Transverse colon (tissue), 4 donors: ENCODE results near the gene GALR2. TPM values are rescaled to one million over a fixed set of nuclear protein-coding genes. Genes with fewer than 3 reads are reported as not detected.

Experiments
- DNase-seq: peaks from one replicate; pipeline ENCODE4 v3.0.0-alpha.2; 2019
- H3K27ac ChIP-seq, 4 donors: fragments of 200-600 bp; sonication (generic); 2 replicates each; pipeline ENCODE4 v1.5.1; 2016 to 2018; ENCODE audit warnings: inconsistent platforms in 4 of 4
- H3K27me3 ChIP-seq: fragments of 200-600 bp; sonication (generic); 2 replicates; pipeline ENCODE4 v1.5.1; 2017; ENCODE audit warnings: inconsistent platforms
- H3K36me3 ChIP-seq, 4 donors: fragments of 200-600 bp; sonication (generic); 2 replicates each; pipeline ENCODE4 v1.5.1; 2017 to 2019; ENCODE audit warnings: inconsistent platforms in 4 of 4
- H3K4me1 ChIP-seq, 4 donors: fragments of 200-600 bp; sonication (generic); 2 replicates each; pipeline ENCODE4 v1.5.1; 2017 to 2020; ENCODE audit warnings: inconsistent platforms in 4 of 4
- H3K4me3 ChIP-seq, 4 donors: fragments of 200-600 bp; sonication (generic); 1 replicate in 1 of 4; 2 replicates in 3 of 4; pipeline versions ENCODE4 v1.5.1 to v1.6.1; 2017 to 2019; ENCODE audit warnings: inconsistent platforms in 4 of 4
- H3K9me3 ChIP-seq, 2 donors: fragments of 200-600 bp; sonication (generic); 2 replicates each; pipeline ENCODE4 v1.5.1; 2017 to 2019; ENCODE audit warnings: inconsistent platforms in 2 of 2
- CTCF ChIP-seq, 5 experiments: fragments of 200-600 bp in 3 of 5; fragments of 450-650 bp in 2 of 5; sonication (generic) in 3 of 5; IDR thresholded peaks; 1 replicate in 2 of 5; 2 replicates in 3 of 5; pipeline ENCODE4 v1.5.1; 2016 to 2017; ENCODE audit warnings: antibody characterized with exemption in 5 of 5, inconsistent platforms in 3 of 5, mild to moderate bottlenecking in 2 of 5, moderate library complexity in 1 of 5
- EP300 ChIP-seq: sonication (generic); formaldehyde crosslinking; IDR thresholded peaks from one replicate; pipeline ENCODE4 v1.6.1; 2017; ENCODE audit warnings: antibody characterized with exemption, low read depth
- POLR2A ChIP-seq: fragments of 450-650 bp; IDR thresholded peaks from one replicate; pipeline ENCODE4 v1.6.1; 2016; ENCODE audit warnings: antibody characterized with exemption, mild to moderate bottlenecking, moderate library complexity
- POLR2AphosphoS5 ChIP-seq, 3 donors: sonication (generic); formaldehyde crosslinking; IDR thresholded peaks; one replicate each; pipeline ENCODE4 v1.6.1; 2016; ENCODE audit warnings: antibody characterized with exemption in 3 of 3
- WGBS, 2 donors: methylation state at CpG; one replicate each; pipeline ENCODE4 v1.1.5; 2018; ENCODE audit warnings: low coverage in 1 of 2; 5-methylcytosine and 5-hydroxymethylcytosine counted together
- in situ Hi-C, 4 donors: fragments of 200-750 bp; cut with MboI; loops; one replicate each; pipeline versions ENCODE4 v1.15.0 to v1.15.1; 2017; ENCODE audit warnings: low sequenced_read_pairs in 3 of 4, low pct_ligation_motif_present in 1 of 4, low pct_unique_long_range_greater_than_20kb in 1 of 4
- intact Hi-C: fragments of 100-400 bp; cut with DNase I; formaldehyde crosslinking; loops from one replicate; pipeline ENCODE4 v1.15.1; 2023; ENCODE audit warnings: low total_unique reads
- total RNA-seq, 4 donors: library from RNA; depleted of rRNA; stranded (reverse); fragments of >200 nt; gene quantifications; one replicate each; pipeline ENCODE4 v1.1.0, GENCODE V29; 2016

The GALR2 gene
- total RNA-seq, 4 donors from 2014 or later, result 1.9 to 10.0 (median 3.2) TPM; not detected in 1

DNA sequence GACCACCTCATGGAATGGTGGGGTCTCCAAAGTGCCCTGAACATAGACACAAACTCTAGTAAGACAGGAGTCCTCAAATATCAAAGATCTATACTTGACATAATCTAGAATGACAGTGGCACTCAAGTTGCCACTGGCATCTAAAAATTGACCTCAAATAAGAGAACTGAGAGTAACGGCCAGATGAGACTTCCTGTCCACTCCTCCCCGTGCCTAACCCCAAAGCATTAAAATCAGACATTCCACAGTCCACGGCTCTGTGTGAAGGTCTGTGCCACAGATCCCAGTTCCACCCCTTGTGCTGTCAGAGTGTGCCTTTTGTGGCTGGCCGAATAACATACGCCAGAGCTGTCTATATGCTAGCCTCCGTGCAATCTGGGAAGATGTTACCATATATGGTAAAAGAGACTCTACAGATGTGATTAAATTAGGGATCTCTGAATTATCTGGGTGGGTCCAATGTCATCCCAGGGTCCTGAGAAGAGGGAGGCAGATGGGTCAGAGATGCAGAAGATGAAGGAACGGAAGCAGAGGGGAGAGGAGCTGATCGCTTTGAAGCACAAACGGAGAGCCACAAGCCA is 26.5 kb upstream of the GALR2 start:
- in situ Hi-C loops, result no loop called here
- H3K36me3 ChIP-seq, result peaks cover 0 to 69% (median 33%) of the 10 kb centered on the region in 4 donors

GRCh38 chr17:76048711-76049110 is 25.9 kb upstream of the GALR2 start:
- Histone ChIP-seq H3K27me3 (no peaks in the 10 kb centered on the region), H3K4me1 (peaks cover 0 to 28% (median 12%) of the 10 kb centered on the region in 4 donors), H3K36me3 (peaks cover 0 to 63% (median 30%) of the 10 kb centered on the region in 4 donors), H3K9me3 (no peaks in the 10 kb centered on the region), H3K4me3 (no peak overlapping the region), H3K27ac (peak overlapping the region in 3 of 4 donors; percentile 17 to 24 (median 22))
- DNase-seq, result no peak
- intact Hi-C loops (no loop called here), in situ Hi-C loops (no loop called here)
- TF ChIP-seq CTCF (IDR thresholded peaks at IDR 0.05) (no peak), POLR2A (no peak), POLR2AphosphoS5 (IDR thresholded peaks at IDR 0.05) (no peak), EP300 (no peak)
- WGBS, 2 donors, result 76 to 77% methylated on average over 8 to 9 of the region's 9 CpGs

More for the DNA sequence above, 26.5 kb upstream of the GALR2 start:
- Histone ChIP-seq H3K9me3 (no peaks in the 10 kb centered on the region), H3K4me1 (peaks cover 0 to 23% (median 12%) of the 10 kb centered on the region in 4 donors), H3K4me3 (no peak overlapping the region), H3K27ac (peak overlapping the region in 3 of 4 donors; percentile 17 to 24 (median 22)), H3K27me3 (no peaks in the 10 kb centered on the region)
- intact Hi-C loops, result no loop called here
- WGBS, 2 donors, result 70 to 85% methylated on average over 4 to 9 of the region's 9 CpGs
- no peak for TF ChIP-seq EP300
- no peak for DNase-seq

DNA sequence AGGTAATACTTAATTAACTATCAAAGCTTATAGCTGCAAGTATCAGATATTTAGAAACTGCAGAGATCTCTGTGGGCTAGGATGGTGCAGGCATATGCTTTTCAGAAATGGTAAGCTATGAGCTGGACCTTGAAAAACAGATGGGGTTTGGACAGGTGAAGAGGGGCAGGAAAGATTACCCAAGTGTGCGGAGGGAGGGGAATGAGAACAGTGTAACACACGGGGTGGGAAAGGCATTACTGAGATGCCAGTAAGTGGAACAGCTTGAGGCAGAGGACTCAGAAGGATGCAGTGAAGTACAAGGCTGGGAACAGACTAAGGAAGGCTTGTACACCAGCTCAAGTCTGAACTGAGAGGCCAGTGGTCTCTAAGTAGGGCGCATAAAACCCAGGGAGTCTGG is 25.3 kb upstream of the GALR2 start:
- DNase-seq, result no peak
- 66 to 94% methylated on average over 3 of the region's 3 CpGs for WGBS, 2 donors
- TF ChIP-seq EP300 (no peak), CTCF (IDR thresholded peaks at IDR 0.05) (no peak), POLR2A (no peak), POLR2AphosphoS5 (IDR thresholded peaks at IDR 0.05) (no peak)
- no peaks in the 10 kb centered on the region for H3K27me3 ChIP-seq
- intact Hi-C loops (no loop called here), in situ Hi-C loops (no loop called here)
- no peak overlapping the region for H3K4me3 ChIP-seq
- H3K36me3 ChIP-seq, result peaks cover 0 to 63% (median 27%) of the 10 kb centered on the region in 4 donors
- no peaks in the 10 kb centered on the region for H3K9me3 ChIP-seq
- H3K4me1 ChIP-seq, result peaks cover 0 to 33% (median 12%) of the 10 kb centered on the region in 4 donors
- H3K27ac ChIP-seq, result no peak overlapping the region

DNA sequence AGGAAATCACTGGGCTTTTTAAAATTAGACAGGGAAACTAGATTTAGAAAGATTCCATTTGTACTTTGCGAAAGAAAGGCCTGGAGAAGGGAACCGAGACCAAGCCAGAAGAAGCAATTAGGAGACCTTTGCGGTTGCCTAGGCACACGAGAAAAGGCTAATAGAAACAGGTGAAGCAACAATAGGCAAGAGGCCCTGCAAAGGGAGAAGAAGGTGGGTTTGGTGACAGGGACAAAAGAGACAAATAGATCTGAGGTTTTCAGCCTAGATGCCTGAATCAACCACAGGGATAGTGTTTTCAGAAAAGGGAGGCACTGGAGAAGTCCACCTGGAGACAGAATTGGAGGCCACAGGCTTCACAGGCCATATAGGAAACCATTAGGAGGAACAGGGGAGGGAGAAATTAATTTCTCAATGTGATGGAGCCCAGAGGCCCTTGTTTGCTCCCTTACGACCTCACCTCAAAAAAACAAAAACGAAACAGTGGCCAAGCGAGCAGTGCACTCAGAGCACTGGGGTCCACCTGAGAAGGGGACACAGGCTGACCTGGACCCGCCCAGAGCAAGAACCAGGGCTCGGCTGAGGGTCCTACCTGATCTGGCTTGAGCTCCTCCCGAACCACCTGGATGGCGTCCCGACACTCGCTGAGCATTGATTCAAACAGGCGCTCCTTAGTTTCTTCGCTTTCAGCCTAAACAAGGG is 24.6 kb upstream of the GALR2 start:
- no peaks in the 10 kb centered on the region for H3K9me3 ChIP-seq
- H3K4me1 ChIP-seq, result peaks cover 0 to 34% (median 12%) of the 10 kb centered on the region in 4 donors
- TF ChIP-seq CTCF (IDR thresholded peaks at IDR 0.05) (no peak), POLR2AphosphoS5 (IDR thresholded peaks at IDR 0.05) (no peak), EP300 (no peak), POLR2A (no peak)
- H3K27ac ChIP-seq, result peak overlapping the region in 3 of 4 donors; percentile 45 to 56 (median 52)
- intact Hi-C loops (no loop called here), in situ Hi-C loops (no loop called here)
- DNase-seq, result no peak
- H3K4me3 ChIP-seq, result no peak overlapping the region
- no peaks in the 10 kb centered on the region for H3K27me3 ChIP-seq
- peaks cover 0 to 56% (median 24%) of the 10 kb centered on the region in 4 donors for H3K36me3 ChIP-seq
- WGBS, 2 donors, result 69 to 93% methylated on average over 4 to 15 of the region's 15 CpGs
